ENCODE measurements around the gene MYO16. TPM values are rescaled to one million over a fixed set of nuclear protein-coding genes. Genes with fewer than 3 reads are reported as not detected.

Gene MYO16
- total RNA-seq, 1 donor from 2014 or later = not detected

GRCh38 chr13:109152941-109153340 lies 523.5 kb downstream of the MYO16 start:
- no peak for DNase-seq (ENCODE audit: low spot score)

DNA sequence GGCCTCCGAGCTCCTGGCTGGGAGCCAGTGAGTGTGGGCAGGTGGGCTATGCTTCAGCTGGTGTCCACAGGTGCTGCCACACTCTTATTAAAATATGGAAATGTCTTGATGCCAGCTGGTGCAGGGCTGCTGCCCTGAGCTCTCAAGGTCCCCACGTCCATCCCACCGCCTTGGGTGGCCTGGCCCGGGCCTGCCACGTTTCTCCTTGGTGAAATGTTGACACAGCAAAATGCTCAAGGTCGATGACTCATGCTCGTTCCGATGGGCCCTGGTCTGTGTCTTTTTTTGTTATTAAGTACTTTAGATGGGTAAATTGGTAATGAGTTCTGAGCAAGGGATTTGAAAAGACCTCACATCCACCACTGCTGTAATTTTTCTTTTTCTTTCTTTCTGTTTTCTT lies 524.7 kb downstream of the MYO16 start:
- no peak for DNase-seq (ENCODE audit: low spot score)

- no peak for DNase-seq (ENCODE audit: low spot score)
These were observed 525.1 kb downstream of the MYO16 start for GRCh38 chr13:109154546-109154945.

GRCh38 chr13:109154966-109155761 lies 525.8 kb downstream of the MYO16 start:
- DNase-seq (ENCODE audit: low spot score) = no peak

- DNase-seq (ENCODE audit: low spot score) = no peak
These were observed 526.9 kb downstream of the MYO16 start for GRCh38 chr13:109156181-109156935.

- no peak for DNase-seq (ENCODE audit: low spot score)
These were observed 527.9 kb downstream of the MYO16 start for GRCh38 chr13:109157275-109157674.

GRCh38 chr13:109158383-109158782 lies 529.0 kb downstream of the MYO16 start:
- DNase-seq (ENCODE audit: low spot score) = no peak

GRCh38 chr13:109159650-109160309 lies 530.4 kb downstream of the MYO16 start:
- no peak for DNase-seq (ENCODE audit: low spot score)

DNA sequence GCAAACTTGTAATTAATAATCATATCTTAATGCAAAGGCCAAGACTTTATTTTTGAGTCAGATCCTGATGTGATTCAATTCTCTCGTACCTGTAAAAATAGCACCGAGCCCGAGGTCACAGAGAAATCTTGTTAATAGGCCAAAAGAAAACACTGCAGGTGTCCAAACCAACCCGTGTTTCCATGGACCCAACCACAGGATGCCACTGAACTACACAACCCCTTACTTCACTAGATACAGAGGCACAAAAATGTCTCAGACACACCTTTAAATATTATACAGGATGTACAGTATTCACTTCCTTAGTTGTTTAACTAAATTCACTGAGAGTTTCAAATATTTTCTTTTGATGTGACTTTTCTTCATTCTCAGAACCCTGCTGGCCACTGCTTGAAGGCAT lies 530.9 kb downstream of the MYO16 start:
- no peak for DNase-seq (ENCODE audit: low spot score)

- no peak for DNase-seq (ENCODE audit: low spot score)
These were observed 531.7 kb downstream of the MYO16 start for GRCh38 chr13:109160887-109161669.

GRCh38 chr13:109162248-109163036 lies 533.0 kb downstream of the MYO16 start:
- DNase-seq (ENCODE audit: low spot score) = no peak

DNA sequence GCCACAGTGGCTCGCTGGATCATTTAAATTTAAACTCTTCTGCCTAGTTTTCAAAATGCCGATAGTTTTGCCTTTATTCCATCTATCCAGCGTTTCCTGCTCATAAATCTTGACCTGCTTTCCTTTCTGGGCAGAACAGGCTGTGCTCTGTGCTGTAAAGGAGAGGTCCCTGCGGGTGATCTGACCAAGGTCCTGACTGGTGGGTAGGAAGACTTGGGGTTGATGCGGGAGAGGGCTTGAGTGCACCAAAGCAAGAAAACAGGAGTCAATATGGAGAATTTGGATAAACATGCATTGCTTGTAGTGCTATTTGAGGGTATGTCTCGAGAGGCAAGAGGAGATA lies 533.6 kb downstream of the MYO16 start:
- no peak for DNase-seq (ENCODE audit: low spot score)

DNA sequence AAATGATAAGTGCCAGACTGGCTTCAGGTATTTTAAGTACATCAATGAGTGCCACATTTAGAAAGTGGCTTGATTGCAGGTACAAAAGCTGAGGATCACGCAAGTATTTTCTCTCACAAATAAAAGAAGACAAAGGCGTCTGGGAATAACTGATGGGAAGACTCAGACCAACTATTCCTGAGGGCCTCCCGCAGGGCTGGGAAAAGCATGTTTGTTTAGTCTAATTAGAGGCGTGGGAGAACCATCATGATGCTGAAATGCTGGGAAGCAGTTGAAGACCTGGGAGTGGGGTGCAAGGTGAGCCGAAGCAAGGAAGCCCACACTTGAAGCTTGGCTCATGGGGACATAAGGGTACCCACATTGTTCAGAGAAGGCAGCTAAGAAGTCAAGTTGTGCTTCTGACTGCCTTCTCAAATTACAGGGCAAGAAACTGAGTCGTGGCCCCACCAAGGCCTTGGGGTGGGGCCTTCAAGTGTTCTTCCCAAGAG lies 536.0 kb downstream of the MYO16 start:
- no peak for DNase-seq (ENCODE audit: low spot score)

DNA sequence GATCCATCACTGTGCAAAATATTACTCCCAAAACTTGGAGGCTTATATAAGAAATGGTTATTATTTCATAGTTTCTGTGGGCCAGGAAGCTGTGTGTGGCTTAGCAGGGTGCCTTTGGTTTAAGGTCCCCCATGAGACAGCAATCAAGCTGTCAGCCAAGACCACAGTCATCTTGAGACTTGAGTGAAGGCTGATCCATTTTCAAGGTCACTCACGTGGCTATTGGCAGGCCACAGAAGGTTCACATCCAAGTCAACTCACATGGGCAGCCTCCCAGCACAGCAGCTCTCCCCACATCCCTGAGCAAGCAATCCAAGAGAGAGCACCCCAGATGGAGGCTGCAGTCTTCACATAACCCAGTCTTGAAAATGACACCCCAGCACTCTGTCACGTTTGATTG lies 537.4 kb downstream of the MYO16 start:
- no peak for DNase-seq (ENCODE audit: low spot score)

GRCh38 chr13:109172136-109172535 lies 542.7 kb downstream of the MYO16 start:
- DNase-seq (ENCODE audit: low spot score) = no peak

- no peak for DNase-seq (ENCODE audit: low spot score)
These were observed 546.3 kb downstream of the MYO16 start for GRCh38 chr13:109175666-109176065.

GRCh38 chr13:109180905-109181425 lies 551.6 kb downstream of the MYO16 start:
- no peak for DNase-seq (ENCODE audit: low spot score)

DNA sequence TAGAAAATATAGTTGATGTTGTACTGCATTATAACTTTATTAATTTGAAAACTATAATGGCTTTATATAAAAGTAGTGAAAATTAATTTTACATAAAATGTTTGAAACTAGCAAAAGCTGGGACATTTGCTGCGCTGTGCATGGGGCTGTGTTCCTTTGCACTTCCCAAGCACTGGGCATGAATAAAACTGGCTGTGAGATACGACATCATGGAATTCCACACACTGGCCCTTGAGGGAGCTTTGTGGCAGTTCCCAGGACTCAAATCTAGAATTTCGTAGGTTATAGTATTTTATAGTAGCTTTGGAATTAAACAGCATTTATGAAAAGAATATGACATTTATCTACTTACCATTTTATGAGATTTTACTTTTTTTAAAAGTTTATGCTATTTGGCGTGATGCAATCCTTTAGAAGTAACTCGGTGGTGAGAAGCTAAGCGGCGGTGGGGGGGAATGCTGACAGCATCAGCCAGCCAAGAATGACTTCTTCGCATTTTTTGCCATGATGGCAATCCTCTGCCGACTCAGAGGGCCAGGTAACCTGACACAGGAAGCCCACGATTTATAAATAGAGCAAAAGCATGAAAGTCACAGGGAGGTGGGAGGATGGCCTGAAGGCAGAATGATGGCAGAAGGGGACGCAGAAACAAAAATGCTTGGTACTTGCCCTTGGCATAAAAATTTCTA lies 553.5 kb downstream of the MYO16 start:
- no peak for DNase-seq (ENCODE audit: low spot score)

DNA sequence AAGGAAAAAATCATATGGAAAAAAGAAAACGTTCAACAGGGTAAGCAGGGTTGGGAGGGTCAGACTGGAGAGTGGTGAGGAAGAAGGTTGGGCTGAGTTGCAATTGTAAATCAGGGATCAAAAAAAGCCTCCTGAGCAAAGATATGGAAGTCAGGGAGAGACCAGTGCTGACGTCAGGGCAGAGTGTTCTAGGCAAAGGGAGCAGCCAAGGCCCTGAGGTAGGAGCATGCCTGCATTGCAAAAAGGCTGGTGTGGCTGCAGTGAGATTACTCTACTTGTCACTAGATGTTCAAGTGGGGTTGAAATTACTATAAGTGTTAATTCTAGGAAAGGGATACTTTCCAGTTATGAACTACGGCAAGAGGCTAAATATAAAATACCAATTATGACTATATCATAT lies 562.0 kb downstream of the MYO16 start:
- no peak for DNase-seq (ENCODE audit: low spot score)

- DNase-seq (ENCODE audit: low spot score) = no peak
These were observed 562.9 kb downstream of the MYO16 start for GRCh38 chr13:109192306-109192705.

All from ureter (tissue), 1 donor.